HG02981 (cell line): Measurements from ENCODE around the gene SYNGR1.
"Not testable (repeated sequence)": the region's sequence is repeated elsewhere in the genome, so short reads cannot be mapped to it uniquely, and the experiment has no call there.

Experiments
- ATAC-seq: cut with Tn5 transposase; IDR thresholded peaks from one replicate; pipeline ENCODE4 v1.9.1; 2021; ENCODE audit warnings: mild to moderate bottlenecking, moderate library complexity; ENCODE audit not compliant: unreplicated experiment

Gene SYNGR1

GRCh38 chr22:39405346-39406085 is 55.7 kb downstream of the SYNGR1 start:
- no peak for ATAC-seq

DNA sequence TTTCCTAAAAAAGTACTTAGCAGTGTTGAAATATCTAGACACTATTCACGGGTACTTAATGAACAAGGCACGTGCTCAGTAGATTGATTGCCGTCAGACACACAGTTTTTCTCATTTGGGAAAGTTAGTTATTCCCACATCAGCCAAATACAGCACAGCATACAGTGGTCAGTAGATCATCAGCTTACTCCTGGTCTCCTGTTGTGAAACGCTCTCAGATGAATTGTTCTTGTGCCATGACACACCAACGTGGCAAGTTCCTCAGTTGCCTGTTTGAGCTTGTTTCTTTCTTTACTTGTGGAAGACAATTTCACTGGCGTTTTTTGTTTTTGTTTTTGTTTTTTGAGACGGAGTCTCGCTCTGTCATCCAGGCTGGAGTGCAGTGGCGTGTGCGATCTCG is 58.4 kb downstream of the SYNGR1 start:
- ATAC-seq = no peak

DNA sequence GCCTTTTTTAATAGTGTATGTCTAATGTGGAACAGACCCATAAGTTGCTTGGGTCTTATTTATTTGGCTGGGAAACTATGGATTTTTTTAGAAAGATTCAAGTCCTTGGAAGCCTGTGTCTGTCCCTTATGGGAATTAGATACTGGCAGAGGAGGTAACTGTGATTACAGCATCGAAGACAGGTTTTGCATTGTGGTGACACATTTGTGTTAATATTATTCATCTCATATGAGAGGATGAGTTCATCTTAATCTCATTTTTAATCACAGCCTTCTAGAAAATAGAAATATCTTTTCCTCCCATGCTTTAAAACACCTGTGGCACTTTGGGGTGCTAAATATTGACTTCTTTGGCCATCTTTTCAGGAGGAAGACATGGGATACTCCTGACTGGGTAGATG is 59.0 kb downstream of the SYNGR1 start:
- ATAC-seq = no peak

DNA sequence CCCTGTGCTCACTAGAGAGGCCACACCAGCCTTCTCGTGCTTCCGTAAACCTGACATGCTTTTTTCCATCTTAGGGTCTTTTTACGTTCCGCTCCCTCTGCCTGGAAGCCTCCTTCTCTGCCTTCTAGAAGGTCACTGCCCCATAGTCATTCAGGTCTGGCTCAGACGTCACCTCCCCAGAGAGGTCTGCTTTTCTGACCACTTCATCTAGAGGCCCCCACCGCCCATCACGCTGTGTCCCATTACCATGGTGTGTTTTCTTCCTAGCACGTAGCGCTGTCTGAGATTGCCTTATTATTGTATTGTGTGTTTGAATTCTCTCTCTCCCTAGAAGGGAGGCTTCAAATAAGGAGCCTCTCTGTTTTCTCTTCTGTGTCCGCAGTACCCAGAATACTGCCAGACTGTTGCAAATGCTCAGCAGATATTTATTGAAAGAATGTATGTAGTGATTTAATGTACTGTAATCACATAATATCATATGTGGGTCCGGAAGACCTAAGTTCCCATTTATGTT is 59.8 kb downstream of the SYNGR1 start:
- ATAC-seq = no peak

DNA sequence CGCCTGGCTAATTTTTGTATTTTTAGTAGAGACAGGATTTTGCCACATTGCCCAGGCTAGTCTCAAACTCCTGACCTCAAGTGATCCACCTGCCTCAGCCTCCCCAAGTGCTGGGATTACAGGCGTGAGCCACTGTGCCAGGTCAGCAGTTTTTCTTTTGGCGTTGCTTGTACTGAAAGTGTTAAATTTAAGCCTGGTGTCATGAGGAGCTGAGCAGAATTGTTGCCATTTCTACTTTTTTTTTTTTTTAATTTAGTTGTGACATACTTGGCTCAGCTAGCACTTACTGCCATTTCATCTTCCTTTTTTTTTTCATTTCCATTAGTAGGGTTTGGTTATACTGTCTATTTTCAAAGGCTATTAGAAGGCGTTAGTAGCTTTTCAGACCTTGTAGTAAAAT is 60.5 kb downstream of the SYNGR1 start:
- ATAC-seq = no peak

DNA sequence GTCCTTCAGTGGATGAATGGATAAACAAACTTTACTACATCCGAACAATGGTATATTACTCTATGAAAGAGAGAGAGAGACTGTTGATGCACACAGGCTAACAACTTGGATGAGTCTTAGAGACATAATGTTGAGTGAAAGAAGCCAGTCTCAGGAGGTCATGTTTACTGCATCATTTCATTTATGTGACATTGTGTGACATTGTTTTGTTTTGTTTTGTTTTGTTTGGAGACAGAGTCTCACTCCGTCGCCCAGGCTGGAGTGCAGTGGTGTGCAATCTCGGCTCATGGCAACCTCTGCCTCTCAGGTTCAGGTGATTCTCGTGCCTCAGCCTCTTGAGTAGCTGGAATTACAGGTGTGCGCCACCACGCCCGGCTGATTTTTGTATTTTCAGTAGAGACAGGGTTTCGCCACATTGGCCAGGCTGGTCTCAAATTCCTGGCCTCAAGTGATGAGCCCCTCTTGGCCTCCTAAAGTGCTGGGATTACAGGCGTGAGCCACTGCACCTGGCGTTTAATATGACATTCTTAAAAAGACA is 62.1 kb downstream of the SYNGR1 start:
- ATAC-seq = not testable (repeated sequence)

GRCh38 chr22:39413204-39413603 is 63.4 kb downstream of the SYNGR1 start:
- ATAC-seq = not testable (repeated sequence)

- ATAC-seq = no peak
Observed at GRCh38 chr22:39414377-39414776, 64.6 kb downstream of the SYNGR1 start.

DNA sequence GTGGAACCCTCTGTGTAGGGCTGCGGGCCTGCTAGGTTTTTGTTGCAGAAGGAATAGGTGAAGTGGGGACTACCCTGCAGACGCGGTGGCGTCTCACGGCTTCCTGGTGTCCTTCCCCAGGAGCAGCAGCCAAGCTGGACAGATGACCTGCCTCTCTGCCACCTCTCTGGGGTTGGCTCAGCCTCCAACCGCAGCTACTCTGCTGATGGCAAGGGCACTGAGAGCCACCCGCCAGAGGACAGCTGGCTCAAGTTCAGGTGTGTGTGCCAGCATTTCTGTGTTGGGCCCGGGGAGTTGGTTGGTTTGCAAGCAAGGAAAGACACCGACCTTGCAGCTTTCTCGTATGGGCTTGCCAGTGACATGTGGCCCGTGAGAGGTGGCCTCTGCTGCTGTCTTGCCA is 65.1 kb downstream of the SYNGR1 start:
- ATAC-seq = no peak

GRCh38 chr22:39415506-39415905 is 65.7 kb downstream of the SYNGR1 start:
- no peak for ATAC-seq

DNA sequence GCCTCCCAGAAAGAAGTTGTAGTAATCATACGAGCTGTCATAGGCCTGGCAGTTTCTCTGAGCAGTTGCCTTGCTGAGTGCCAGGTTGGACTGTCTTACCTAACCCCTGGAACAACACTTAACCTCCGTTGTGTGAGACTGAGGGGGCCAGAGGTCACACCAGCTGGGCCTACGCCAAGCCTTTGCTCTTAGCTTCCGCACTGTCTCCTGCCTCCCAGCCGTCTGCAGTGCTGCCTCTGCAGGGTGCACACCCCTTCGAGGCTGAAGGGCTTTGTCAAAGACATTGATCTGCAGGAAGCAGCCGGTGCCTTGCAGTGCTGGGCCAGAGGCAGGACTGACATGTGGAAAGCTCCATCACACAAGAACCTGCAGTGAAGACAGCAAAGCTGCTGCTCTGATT is 66.5 kb downstream of the SYNGR1 start:
- ATAC-seq = no peak

DNA sequence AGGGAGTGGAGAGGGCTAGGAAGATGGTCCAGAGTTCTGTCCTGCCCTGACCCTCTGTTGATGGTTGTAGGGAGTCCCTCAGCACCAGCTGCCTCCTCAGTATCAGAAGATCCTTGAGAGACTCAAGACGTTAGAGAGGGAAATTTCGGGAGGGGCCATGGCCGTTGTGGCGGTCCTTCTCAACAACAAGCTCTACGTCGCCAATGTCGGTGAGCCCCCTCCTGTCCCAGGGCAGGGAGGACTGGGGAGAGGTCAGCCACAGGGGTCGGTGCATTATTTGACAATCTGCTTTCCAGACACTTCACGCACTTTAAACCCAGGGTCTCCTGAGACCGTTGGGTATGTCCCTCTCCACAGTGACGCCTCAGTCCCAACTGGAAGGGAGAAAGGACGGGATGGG is 67.8 kb downstream of the SYNGR1 start:
- no peak for ATAC-seq

DNA sequence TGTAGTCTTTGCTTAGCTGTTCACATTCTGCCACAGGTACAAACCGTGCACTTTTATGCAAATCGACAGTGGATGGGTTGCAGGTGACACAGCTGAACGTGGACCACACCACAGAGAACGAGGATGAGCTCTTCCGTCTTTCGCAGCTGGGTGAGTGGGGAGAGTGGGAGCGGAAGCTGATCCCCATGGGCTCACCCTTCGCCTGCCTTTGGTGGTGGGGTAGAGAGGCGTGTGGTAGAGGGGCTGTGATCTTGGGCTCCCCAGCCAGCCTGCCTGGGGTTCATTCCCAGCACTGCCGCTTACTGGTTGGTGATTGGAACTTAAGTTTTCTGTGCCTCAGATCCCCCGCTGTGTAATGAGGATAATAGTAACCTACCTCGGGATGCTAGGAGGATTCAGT is 68.9 kb downstream of the SYNGR1 start:
- ATAC-seq = no peak

GRCh38 chr22:39419096-39419495 is 69.3 kb downstream of the SYNGR1 start:
- ATAC-seq = no peak

- no peak for ATAC-seq
Observed at GRCh38 chr22:39419911-39420310, 70.1 kb downstream of the SYNGR1 start.

DNA sequence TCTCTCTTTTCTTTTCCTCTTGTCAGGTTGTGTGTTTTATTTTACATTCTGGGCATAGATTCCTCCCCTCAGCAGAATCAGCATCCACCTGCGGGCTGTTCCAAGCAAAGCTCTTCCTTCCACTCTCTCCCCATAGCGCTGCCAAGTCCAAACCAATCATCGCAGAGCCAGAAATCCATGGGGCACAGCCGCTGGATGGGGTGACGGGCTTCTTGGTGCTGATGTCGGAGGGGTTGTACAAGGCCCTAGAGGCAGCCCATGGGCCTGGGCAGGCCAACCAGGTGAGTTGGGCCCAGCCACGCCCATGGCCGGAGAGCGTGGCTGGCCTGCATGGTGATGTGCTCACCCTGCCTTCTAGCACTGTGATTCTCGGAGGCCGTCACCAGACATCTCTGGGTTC is 71.9 kb downstream of the SYNGR1 start:
- ATAC-seq = no peak

GRCh38 chr22:39422101-39422500 is 72.3 kb downstream of the SYNGR1 start:
- ATAC-seq = no peak

- no peak for ATAC-seq
Observed at GRCh38 chr22:39422721-39423120, 72.9 kb downstream of the SYNGR1 start.

DNA sequence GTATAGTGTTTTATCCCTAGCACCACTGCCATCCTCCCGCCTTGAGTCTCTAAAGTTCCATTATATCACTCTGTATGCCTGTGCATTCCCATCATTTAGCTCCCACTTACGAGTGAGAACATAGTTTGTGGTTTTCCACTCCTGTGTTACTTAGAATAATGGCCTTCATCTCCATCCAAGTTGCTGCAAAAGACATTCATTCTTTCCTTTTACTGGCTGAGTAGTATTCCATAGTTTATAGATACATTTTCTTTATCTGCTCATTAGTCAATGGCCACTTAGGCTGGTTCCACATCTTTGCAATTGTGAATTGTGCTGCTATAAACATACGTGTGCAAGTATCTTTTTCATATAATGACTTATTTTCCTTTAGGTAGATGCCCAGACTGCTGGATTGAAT is 74.2 kb downstream of the SYNGR1 start:
- no peak for ATAC-seq

- ATAC-seq = no peak
Observed at GRCh38 chr22:39426380-39427043, 76.7 kb downstream of the SYNGR1 start.

DNA sequence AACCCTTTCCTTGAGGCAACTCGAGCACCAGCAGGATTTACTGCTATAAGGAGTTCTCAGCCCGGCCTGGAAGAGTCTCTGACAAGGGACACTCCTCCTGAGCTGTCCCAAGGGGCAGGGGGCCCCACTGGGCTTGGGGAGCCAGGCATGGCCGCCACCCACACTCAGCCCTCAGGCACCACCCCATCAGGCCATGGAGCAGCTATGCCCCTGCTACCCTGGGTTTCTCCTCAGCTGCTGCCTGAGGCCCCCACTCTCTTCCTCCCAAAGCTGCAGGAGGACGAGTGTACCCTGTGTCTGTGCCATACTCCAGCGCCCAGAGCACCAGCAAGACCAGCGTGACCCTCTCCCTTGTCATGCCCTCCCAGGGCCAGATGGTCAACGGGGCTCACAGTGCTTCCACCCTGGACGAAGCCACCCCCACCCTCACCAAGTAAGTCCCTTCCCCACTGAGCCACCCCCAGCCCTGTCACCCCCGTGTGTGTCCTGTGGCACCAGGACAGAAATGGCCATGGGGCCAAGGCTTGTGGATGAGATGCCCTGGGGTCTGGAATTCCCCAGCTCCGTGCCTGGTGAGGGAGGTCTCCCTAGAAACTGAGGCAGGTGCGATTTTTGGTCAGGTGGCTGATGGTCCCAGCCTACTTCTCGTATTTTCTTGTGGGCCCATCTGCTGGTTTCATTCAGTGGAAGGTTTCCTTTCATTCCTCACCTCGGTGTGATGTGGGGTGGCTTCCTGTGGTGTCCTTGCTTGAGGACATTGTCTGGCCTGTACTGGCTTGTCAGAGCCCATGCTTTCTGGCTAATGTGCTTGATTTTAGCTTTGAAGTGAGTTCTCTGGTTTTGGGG is 78.2 kb downstream of the SYNGR1 start:
- no peak for ATAC-seq
